NCI-H1105 treated with DMSO at 0.1 percent for 48 hours (cell line): ENCODE results near the gene FGGY.

Source experiments
- DNase-seq: peaks from one replicate; lab custom pipeline; 2025; lab: John Stamatoyannopoulos, UW

Gene FGGY

GRCh38 chr1:59682396-59683080, 385.6 kb downstream of the FGGY start:
- DNase-seq: no peak

GRCh38 chr1:59683197-59683596, 386.3 kb downstream of the FGGY start:
- DNase-seq: no peak

- no peak for DNase-seq
Measured at GRCh38 chr1:59684698-59685097, 387.8 kb downstream of the FGGY start.

- no peak for DNase-seq
Measured at GRCh38 chr1:59685101-59685500, 388.2 kb downstream of the FGGY start.

GRCh38 chr1:59685666-59686065, 388.8 kb downstream of the FGGY start:
- peak; percentile 42 for DNase-seq

- peak; percentile 92 for DNase-seq
Measured at GRCh38 chr1:59686170-59686569, 389.3 kb downstream of the FGGY start.

- DNase-seq: no peak
Measured at GRCh38 chr1:59686574-59686973, 389.7 kb downstream of the FGGY start.

GRCh38 chr1:59687081-59687480, 390.2 kb downstream of the FGGY start:
- DNase-seq: no peak

GRCh38 chr1:59688976-59689375, 392.1 kb downstream of the FGGY start:
- no peak for DNase-seq

- no peak for DNase-seq
Measured at GRCh38 chr1:59689730-59690129, 392.8 kb downstream of the FGGY start.

- DNase-seq: no peak
Measured at GRCh38 chr1:59690171-59690930, 393.5 kb downstream of the FGGY start.

- DNase-seq: no peak
Measured at GRCh38 chr1:59691261-59691660, 394.4 kb downstream of the FGGY start.

GRCh38 chr1:59692591-59692990, 395.7 kb downstream of the FGGY start:
- DNase-seq: peak; percentile 80

GRCh38 chr1:59693406-59693805, 396.5 kb downstream of the FGGY start:
- no peak for DNase-seq

GRCh38 chr1:59695252-59695651, 398.4 kb downstream of the FGGY start:
- no peak for DNase-seq

GRCh38 chr1:59696421-59697115, 399.7 kb downstream of the FGGY start:
- no peak for DNase-seq

- DNase-seq: no peak
Measured at GRCh38 chr1:59697150-59697800, 400.4 kb downstream of the FGGY start.

- DNase-seq: no peak
Measured at GRCh38 chr1:59698386-59698785, 401.5 kb downstream of the FGGY start.

- peak; percentile 56 for DNase-seq
Measured at GRCh38 chr1:59699227-59699847, 402.4 kb downstream of the FGGY start.

GRCh38 chr1:59701376-59701775, 404.5 kb downstream of the FGGY start:
- DNase-seq: no peak

- DNase-seq: no peak
Measured at GRCh38 chr1:59703226-59703917, 406.5 kb downstream of the FGGY start.
